ENCODE results near the gene IGIP.

IGIP gene

DNA sequence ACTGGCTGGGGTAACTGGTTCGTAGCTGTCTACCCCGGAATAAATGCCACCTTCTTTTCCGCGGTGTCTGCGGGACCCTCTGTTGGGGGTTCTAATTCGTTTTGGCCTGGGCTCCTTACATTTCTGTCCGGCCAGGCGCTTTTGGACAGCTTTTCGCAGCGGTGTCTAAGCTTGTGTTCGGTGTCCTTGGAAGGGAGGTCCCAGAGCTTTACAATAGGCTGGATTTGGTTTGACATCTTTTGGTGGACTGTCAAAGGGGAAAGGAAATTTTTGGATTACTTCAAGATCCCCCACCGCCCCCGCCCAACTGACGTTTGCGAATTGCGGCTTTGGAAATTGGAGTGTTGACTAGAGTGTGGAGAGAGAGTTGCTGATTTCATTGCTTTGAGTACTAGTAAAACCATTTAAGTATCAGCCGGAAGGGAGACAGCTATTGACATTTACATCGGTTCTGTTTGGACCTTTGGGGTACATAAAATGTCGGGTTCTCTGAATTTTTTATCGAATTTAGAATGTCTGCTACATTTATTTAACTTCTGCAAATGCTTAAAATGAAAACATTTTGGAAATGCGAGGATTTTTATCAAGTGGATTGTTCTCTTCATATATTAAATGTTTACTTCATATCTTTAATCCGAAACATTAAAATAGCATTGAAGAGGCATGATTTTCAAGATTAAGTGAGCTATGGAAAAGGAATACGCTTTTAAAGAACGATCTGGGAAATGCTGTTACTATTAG is 16.5 kb upstream of the IGIP start:
- peak overlapping the region; percentile 95 for H3K4me2 ChIP-seq (ENCODE audit: low read length)
- no peaks in the 10 kb centered on the region for H3K27me3 ChIP-seq (ENCODE audit: control insufficient read depth, low read length)
- no peaks in the 10 kb centered on the region for H3K9me2 ChIP-seq (replicated peaks; ENCODE audit: control insufficient read depth, low read length)
- H4K20me1 ChIP-seq (ENCODE audit: control insufficient read depth, insufficient read depth, low read depth, low read length) = peaks cover 19% of the 10 kb centered on the region
- peaks cover 56% of the 10 kb centered on the region for H3K79me2 ChIP-seq (ENCODE audit: control insufficient read depth, low read length)
- H3K9me3 ChIP-seq (ENCODE audit: control insufficient read depth, insufficient read depth, low read length) = no peaks in the 10 kb centered on the region
- H3K4me3 ChIP-seq (ENCODE audit: low read length) = peak overlapping the region; percentile 96
- TF ChIP-seq, protein P1, sequence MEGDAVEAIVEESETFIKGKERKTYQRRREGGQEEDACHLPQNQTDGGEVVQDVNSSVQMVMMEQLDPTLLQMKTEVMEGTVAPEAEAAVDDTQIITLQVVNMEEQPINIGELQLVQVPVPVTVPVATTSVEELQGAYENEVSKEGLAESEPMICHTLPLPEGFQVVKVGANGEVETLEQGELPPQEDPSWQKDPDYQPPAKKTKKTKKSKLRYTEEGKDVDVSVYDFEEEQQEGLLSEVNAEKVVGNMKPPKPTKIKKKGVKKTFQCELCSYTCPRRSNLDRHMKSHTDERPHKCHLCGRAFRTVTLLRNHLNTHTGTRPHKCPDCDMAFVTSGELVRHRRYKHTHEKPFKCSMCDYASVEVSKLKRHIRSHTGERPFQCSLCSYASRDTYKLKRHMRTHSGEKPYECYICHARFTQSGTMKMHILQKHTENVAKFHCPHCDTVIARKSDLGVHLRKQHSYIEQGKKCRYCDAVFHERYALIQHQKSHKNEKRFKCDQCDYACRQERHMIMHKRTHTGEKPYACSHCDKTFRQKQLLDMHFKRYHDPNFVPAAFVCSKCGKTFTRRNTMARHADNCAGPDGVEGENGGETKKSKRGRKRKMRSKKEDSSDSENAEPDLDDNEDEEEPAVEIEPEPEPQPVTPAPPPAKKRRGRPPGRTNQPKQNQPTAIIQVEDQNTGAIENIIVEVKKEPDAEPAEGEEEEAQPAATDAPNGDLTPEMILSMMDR (IDR thresholded peaks at IDR 0.05; ENCODE audit: low read depth, low read length, poor library complexity, severe bottlenecking) = no peak
- TF ChIP-seq EZH2phosphoT487 (IDR thresholded peaks at IDR 0.05; ENCODE audit: borderline replicate concordance, low read length) = no peak
- H3F3A ChIP-seq (ENCODE audit: control insufficient read depth, insufficient read depth) = peaks cover 34% of the 10 kb centered on the region
- peaks cover 7% of the 10 kb centered on the region for H3K36me3 ChIP-seq (ENCODE audit: control insufficient read depth, low read length)
- peaks cover 61% of the 10 kb centered on the region for H3K4me1 ChIP-seq (ENCODE audit: control insufficient read depth, low read length)
- H3K27ac ChIP-seq (ENCODE audit: low read depth, low read length) = no peak overlapping the region

DNA sequence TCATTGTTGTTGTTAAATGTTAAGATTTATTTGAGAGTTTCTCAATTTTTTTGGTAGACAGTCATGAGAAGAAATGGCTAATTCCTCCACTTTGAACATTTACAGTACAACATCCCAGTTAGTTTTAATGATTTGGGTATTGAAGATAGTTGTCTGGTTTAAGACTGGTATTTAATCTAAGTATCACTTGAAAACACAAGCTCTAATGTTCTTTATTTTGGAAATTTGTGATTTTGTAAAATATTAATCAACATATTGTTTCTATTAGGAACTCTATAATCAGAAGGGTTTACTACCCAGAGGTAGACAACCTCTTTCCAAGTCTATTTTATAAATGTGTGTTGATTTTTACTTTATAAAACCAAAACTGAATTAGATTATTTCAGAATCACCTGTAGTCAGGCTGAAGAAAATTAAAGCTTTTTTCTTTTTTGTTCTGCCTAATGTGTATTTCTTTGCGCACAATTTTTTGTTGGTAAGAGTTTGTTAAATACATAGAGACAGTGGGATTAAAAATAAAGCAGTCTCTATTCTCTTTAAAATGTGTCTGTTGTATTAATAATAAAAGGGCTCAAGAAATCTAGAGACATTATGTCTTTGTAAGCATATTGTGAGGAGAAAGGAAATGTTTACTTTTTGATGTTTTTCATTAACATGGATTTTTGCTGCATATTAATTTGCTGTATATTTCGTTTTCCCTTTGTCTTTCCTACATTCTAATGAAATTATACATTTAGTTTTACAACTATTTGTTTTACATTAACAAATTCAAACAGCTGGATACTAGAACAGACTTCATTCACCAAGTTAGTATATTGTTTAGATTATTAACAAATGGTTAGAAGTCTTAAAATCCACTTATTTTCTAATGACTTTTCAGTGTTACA is 15.7 kb upstream of the IGIP start:
- peak overlapping the region; percentile 96 for H3K4me3 ChIP-seq (ENCODE audit: low read length)
- TF ChIP-seq, protein P1 (IDR thresholded peaks at IDR 0.05; ENCODE audit: low read depth, low read length, poor library complexity, severe bottlenecking) = no peak
- no peak for TF ChIP-seq EZH2phosphoT487 (IDR thresholded peaks at IDR 0.05; ENCODE audit: borderline replicate concordance, low read length)
- no peaks in the 10 kb centered on the region for H3K27me3 ChIP-seq (ENCODE audit: control insufficient read depth, low read length)
- H3K9me3 ChIP-seq (ENCODE audit: control insufficient read depth, insufficient read depth, low read length) = no peaks in the 10 kb centered on the region
- H3K4me2 ChIP-seq (ENCODE audit: low read length) = peak overlapping the region; percentile 95
- peaks cover 34% of the 10 kb centered on the region for H3F3A ChIP-seq (ENCODE audit: control insufficient read depth, insufficient read depth)
- peaks cover 65% of the 10 kb centered on the region for H3K4me1 ChIP-seq (ENCODE audit: control insufficient read depth, low read length)
- peaks cover 64% of the 10 kb centered on the region for H3K79me2 ChIP-seq (ENCODE audit: control insufficient read depth, low read length)
- H3K27ac ChIP-seq (ENCODE audit: low read depth, low read length) = no peak overlapping the region
- no peaks in the 10 kb centered on the region for H3K9me2 ChIP-seq (replicated peaks; ENCODE audit: control insufficient read depth, low read length)
- H3K36me3 ChIP-seq (ENCODE audit: control insufficient read depth, low read length) = peaks cover 14% of the 10 kb centered on the region
- peaks cover 19% of the 10 kb centered on the region for H4K20me1 ChIP-seq (ENCODE audit: control insufficient read depth, insufficient read depth, low read depth, low read length)

DNA sequence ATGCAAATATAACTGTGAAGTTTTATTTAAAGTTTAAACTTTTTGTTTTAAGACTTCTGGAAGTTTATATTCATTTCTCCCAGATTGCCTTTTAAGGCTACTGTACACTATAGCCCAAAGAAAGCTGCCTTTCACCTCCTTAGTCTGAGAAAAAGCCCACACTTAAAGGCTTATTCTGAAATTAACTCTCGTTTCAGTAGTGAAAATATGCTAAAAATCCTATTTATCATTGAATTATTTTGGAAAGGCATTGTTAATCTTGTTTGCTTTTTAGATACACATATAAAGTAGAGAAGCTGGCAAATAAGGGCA is 15.1 kb upstream of the IGIP start:
- no peaks in the 10 kb centered on the region for H3K27me3 ChIP-seq (ENCODE audit: control insufficient read depth, low read length)
- peaks cover 23% of the 10 kb centered on the region for H4K20me1 ChIP-seq (ENCODE audit: control insufficient read depth, insufficient read depth, low read depth, low read length)
- H3K4me1 ChIP-seq (ENCODE audit: control insufficient read depth, low read length) = peaks cover 71% of the 10 kb centered on the region
- H3K79me2 ChIP-seq (ENCODE audit: control insufficient read depth, low read length) = peaks cover 70% of the 10 kb centered on the region
- H3K4me2 ChIP-seq (ENCODE audit: low read length) = peak overlapping the region; percentile 95; the same call in 1 of the 2 replicates
- H3K9me2 ChIP-seq (replicated peaks; ENCODE audit: control insufficient read depth, low read length) = no peaks in the 10 kb centered on the region
- H3K4me3 ChIP-seq (ENCODE audit: low read length) = no peak overlapping the region
- H3K36me3 ChIP-seq (ENCODE audit: control insufficient read depth, low read length) = peaks cover 20% of the 10 kb centered on the region
- TF ChIP-seq, protein P1 (IDR thresholded peaks at IDR 0.05; ENCODE audit: low read depth, low read length, poor library complexity, severe bottlenecking) = no peak
- no peak for TF ChIP-seq EZH2phosphoT487 (IDR thresholded peaks at IDR 0.05; ENCODE audit: borderline replicate concordance, low read length)
- H3K27ac ChIP-seq (ENCODE audit: low read depth, low read length) = no peak overlapping the region
- H3K9me3 ChIP-seq (ENCODE audit: control insufficient read depth, insufficient read depth, low read length) = no peaks in the 10 kb centered on the region
- peaks cover 34% of the 10 kb centered on the region for H3F3A ChIP-seq (ENCODE audit: control insufficient read depth, insufficient read depth)

Measured in DOHH2 (cell line).